GM12874 (cell line): Measurements from ENCODE around the gene CSRP3.

Source experiments
- TF ChIP-seq, protein P1 (sequence below): IDR thresholded peaks from 2 replicates; pipeline ENCODE4 v1.5.1; 2011; ENCODE audit warnings: low read depth, mild to moderate bottlenecking, control low read depth, low read length, moderate library complexity; ENCODE audit not compliant: insufficient read depth

CSRP3 gene

GRCh38 chr11:19134004-19134403 lies 67.8 kb downstream of the CSRP3 start:
- TF ChIP-seq, protein P1, sequence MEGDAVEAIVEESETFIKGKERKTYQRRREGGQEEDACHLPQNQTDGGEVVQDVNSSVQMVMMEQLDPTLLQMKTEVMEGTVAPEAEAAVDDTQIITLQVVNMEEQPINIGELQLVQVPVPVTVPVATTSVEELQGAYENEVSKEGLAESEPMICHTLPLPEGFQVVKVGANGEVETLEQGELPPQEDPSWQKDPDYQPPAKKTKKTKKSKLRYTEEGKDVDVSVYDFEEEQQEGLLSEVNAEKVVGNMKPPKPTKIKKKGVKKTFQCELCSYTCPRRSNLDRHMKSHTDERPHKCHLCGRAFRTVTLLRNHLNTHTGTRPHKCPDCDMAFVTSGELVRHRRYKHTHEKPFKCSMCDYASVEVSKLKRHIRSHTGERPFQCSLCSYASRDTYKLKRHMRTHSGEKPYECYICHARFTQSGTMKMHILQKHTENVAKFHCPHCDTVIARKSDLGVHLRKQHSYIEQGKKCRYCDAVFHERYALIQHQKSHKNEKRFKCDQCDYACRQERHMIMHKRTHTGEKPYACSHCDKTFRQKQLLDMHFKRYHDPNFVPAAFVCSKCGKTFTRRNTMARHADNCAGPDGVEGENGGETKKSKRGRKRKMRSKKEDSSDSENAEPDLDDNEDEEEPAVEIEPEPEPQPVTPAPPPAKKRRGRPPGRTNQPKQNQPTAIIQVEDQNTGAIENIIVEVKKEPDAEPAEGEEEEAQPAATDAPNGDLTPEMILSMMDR: no peak
